Thoracic aorta (tissue), 2 donors: Measurements from ENCODE around the gene PSMA8. TPM values are rescaled to one million over a fixed set of nuclear protein-coding genes. Genes with fewer than 3 reads are reported as not detected.

Experiments used
- ATAC-seq: fragments of 150-250 bp; one replicate; pipeline ENCODE4 v1.8.0; 2017; ENCODE audit warnings: low read depth; ENCODE audit not compliant: insufficient number of reproducible peaks, low FRiP score
- DNase-seq: peaks from one replicate; pipeline ENCODE4 v3.0.0-alpha.2; 2020; ENCODE audit warnings: low spot score
- H3K27ac ChIP-seq, 2 donors: fragments of 200-600 bp; sonication (generic); 1 replicate in 1 of 2; 2 replicates in 1 of 2; pipeline ENCODE4 v1.5.1; 2016; ENCODE audit warnings: mild to moderate bottlenecking in 2 of 2, moderate library complexity in 2 of 2
- H3K27me3 ChIP-seq: fragments of 200-600 bp; sonication (generic); replicated peaks from 2 replicates; pipeline ENCODE4 v1.6.0; 2016; ENCODE audit warnings: mild to moderate bottlenecking; ENCODE audit not compliant: insufficient read depth
- H3K36me3 ChIP-seq: fragments of 200-600 bp; sonication (generic); one replicate; pipeline ENCODE4 v1.5.1; 2016
- H3K4me1 ChIP-seq, 2 donors: fragments of 200-600 bp; sonication (generic); 1 replicate in 1 of 2; 2 replicates in 1 of 2; pipeline versions ENCODE4 v1.5.1 to v1.6.0; 2016; ENCODE audit warnings: low read depth in 2 of 2, mild to moderate bottlenecking in 1 of 2; ENCODE audit not compliant: control insufficient read depth in 1 of 2
- H3K4me3 ChIP-seq: fragments of 200-600 bp; sonication (generic); 2 replicates; pipeline ENCODE4 v1.5.1; 2016; ENCODE audit warnings: mild to moderate bottlenecking
- H3K9me3 ChIP-seq: fragments of 200-600 bp; sonication (generic); 2 replicates; pipeline ENCODE4 v1.5.1; 2016
- total RNA-seq, 2 donors: library from RNA; depleted of rRNA; stranded (reverse); fragments of >200 nt; gene quantifications; one replicate each; pipeline versions ENCODE4 v1.1.0 to v1.2.3, GENCODE V29; 2016
- TF ChIP-seq, protein P1 (sequence below): fragments of 200-600 bp; sonication (generic); IDR thresholded peaks from one replicate; pipeline ENCODE4 v1.5.1; 2019; ENCODE audit warnings: antibody characterized with exemption

Gene PSMA8
- total RNA-seq, 2 donors from 2014 or later: not detected

DNA sequence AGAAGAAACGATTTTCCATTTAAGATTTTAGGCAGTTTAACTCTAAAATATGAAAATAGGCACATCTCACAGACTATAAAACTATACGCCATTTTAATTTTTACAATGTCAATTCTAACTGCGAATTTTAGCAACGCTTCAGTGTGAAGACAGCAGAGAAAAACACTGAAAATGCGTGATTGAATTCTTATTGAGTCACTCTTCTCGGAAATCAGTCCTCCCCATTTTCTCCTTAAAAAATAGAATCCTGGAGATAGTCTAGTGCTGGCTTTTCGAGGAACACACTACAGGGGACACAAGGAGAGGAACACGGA, 92.2 kb downstream of the PSMA8 start:
- H3K27me3 ChIP-seq: no peaks in the 10 kb centered on the region
- no peaks in the 10 kb centered on the region for H3K36me3 ChIP-seq
- peaks cover 7 to 8% of the 10 kb centered on the region in 2 donors for H3K4me1 ChIP-seq
- no peak for DNase-seq
- H3K27ac ChIP-seq: peak overlapping the region in 1 of 2 donors; percentile 62
- H3K9me3 ChIP-seq: no peaks in the 10 kb centered on the region
- peak overlapping the region; percentile 93 for H3K4me3 ChIP-seq
- TF ChIP-seq, protein P1, sequence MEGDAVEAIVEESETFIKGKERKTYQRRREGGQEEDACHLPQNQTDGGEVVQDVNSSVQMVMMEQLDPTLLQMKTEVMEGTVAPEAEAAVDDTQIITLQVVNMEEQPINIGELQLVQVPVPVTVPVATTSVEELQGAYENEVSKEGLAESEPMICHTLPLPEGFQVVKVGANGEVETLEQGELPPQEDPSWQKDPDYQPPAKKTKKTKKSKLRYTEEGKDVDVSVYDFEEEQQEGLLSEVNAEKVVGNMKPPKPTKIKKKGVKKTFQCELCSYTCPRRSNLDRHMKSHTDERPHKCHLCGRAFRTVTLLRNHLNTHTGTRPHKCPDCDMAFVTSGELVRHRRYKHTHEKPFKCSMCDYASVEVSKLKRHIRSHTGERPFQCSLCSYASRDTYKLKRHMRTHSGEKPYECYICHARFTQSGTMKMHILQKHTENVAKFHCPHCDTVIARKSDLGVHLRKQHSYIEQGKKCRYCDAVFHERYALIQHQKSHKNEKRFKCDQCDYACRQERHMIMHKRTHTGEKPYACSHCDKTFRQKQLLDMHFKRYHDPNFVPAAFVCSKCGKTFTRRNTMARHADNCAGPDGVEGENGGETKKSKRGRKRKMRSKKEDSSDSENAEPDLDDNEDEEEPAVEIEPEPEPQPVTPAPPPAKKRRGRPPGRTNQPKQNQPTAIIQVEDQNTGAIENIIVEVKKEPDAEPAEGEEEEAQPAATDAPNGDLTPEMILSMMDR: no peak
- ATAC-seq: no peak

DNA sequence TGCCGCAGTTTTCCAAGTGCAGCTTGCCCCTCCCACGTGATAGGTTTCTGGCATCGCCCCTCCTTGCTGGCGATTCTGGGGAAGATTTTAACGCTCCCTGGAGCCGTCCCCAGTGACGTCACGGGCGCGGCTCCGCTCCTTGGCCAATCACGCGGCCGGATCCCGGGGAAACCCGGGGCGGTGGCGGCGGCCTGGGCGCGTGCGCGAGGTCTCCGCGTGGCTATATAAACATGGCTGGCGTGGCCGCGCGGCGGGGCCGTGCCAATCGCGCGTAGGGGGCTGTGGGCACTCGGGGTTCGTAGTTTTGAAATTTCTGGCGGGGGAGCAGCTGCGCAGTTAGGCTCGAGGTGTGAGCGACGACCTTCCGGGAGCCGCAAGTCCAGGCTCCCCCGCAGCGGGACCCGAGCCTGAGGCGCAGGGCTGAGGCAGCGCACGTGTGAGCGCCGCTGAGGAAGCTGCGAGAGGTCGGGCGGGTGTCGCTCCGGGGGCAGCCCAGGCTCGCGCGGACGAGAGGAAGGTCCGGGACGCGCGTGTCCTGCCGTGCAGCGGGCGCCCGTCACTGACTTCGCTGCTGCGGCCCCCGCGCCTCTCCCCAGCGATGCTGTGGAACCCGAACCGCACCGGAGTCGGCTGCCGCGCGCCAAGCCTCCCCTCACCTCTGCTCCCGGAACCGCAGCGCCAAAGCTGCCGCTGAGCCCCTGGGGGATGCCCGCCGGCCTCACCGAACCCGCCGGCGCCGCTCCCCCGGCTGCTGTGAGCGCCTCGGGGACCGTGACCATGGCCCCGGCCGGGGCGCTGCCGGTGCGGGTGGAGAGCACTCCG, 92.8 kb downstream of the PSMA8 start, which contains the start of gene TAF4B:
TSS of gene TAF4B (plus strand) at position 217 of the 822 bp plus-strand sequence. CDS start at position 706, 489 bp downstream.
- DNase-seq: peak; percentile 75
- peak; percentile 87 for ATAC-seq
- TF ChIP-seq, protein P1: no peak
- Histone ChIP-seq H3K36me3 (no peaks in the 10 kb centered on the region), H3K27ac (peak within 1 kb of the TSS; percentile 37 to 62), H3K27me3 (no peaks in the 10 kb centered on the region), H3K4me3 (peak within 1 kb of the TSS; percentile 93), H3K4me1 (peaks cover 7 to 8% of the 10 kb centered on the region in 2 donors), H3K9me3 (no peaks in the 10 kb centered on the region)

GRCh38 chr18:26227051-26227670, 93.5 kb downstream of the PSMA8 start:
- peak; percentile 8 for ATAC-seq
- Histone ChIP-seq H3K27ac (peak overlapping the region; percentile 37 to 62), H3K4me1 (peaks cover 7 to 8% of the 10 kb centered on the region in 2 donors), H3K9me3 (no peaks in the 10 kb centered on the region), H3K4me3 (peak overlapping the region; percentile 93), H3K27me3 (no peaks in the 10 kb centered on the region), H3K36me3 (no peaks in the 10 kb centered on the region)
- TF ChIP-seq, protein P1: no peak
- no peak for DNase-seq

GRCh38 chr18:26228562-26229260, 95.0 kb downstream of the PSMA8 start:
- H3K4me3 ChIP-seq: no peak overlapping the region
- DNase-seq: no peak
- peaks cover 7 to 8% of the 10 kb centered on the region in 2 donors for H3K4me1 ChIP-seq
- no peak for ATAC-seq
- H3K36me3 ChIP-seq: no peaks in the 10 kb centered on the region
- H3K9me3 ChIP-seq: no peaks in the 10 kb centered on the region
- TF ChIP-seq, protein P1: no peak
- no peaks in the 10 kb centered on the region for H3K27me3 ChIP-seq
- no peak overlapping the region for H3K27ac ChIP-seq

DNA sequence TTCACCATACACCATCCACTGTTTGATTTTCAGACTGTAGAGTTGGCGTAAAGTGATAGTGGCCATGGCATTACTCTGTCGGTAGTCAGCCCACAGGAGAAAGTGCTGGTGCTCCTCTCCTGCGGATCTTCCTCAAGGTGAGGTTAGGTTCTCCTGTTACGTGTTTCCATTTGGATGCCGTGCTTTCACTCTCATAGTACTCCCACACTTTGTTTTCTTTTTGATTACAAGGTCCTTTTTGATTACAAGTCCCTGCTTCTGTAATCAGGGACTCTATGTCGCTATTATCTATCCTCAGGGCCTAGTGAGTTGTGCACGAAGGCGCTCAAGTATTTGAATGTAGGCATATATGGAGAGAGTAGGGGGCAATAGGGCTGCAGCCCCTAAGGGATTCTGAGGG, 96.8 kb downstream of the PSMA8 start:
- Histone ChIP-seq H3K36me3 (no peaks in the 10 kb centered on the region), H3K4me1 (peaks cover 7 to 8% of the 10 kb centered on the region in 2 donors), H3K27ac (no peak overlapping the region), H3K4me3 (no peak overlapping the region), H3K27me3 (no peaks in the 10 kb centered on the region), H3K9me3 (no peaks in the 10 kb centered on the region)
- ATAC-seq: no peak
- no peak for DNase-seq
- TF ChIP-seq, protein P1: no peak
